Stimulated activated naive CD4-positive, alpha-beta T cell treated with Interleukin-2 at 50 U/mL for 16 hours (primary cell): ENCODE data around the gene ZNF628.
A peak's percentile ranks its signal among the peaks of the same experiment; 100 is the strongest.

Experiments
- DNase-seq: peaks from one replicate; lab custom pipeline; 2025; lab: John Stamatoyannopoulos, UW

The ZNF628 gene

DNA sequence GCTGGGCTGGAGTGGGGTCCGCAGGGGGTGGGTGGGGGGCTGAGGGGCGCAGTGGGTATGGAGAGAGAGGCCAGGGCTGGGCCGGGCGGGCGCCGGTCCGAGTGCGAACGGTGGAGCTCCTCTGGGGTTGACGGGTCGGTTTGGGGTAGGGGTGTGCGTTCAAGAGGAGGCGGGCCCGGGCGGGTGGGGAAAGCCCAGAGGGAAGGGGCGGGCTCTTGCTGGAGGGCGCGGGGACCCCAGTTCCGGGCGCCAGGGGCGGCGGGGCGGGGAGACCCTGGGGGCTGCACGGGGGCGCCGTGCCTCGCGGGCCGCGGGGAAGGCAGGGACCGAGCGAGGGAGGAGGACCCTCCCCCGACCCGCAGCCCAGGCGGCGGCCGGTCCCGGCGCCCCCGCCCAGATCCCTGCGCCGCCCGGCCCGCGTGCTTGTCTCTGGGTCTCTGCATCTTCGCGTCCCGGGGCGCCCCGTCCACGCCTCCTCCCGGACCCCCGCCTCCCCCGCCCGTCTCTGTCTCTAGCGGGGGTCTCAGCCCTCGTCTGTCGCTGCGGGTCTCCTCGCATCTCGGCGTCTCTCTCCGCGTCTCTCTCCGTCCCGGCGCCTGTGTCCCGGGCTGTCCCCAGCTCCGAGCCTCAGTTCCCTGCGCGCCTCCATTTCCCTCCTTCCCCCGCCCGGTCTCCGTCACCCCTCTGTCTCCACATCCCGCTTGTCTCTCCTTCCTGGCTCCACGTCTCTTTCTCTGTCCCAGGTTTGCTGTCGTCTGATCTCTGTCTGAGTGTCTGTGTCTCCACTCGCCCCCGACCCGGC is 25.1 kb upstream of the ZNF628 start:
- DNase-seq, result no peak

DNA sequence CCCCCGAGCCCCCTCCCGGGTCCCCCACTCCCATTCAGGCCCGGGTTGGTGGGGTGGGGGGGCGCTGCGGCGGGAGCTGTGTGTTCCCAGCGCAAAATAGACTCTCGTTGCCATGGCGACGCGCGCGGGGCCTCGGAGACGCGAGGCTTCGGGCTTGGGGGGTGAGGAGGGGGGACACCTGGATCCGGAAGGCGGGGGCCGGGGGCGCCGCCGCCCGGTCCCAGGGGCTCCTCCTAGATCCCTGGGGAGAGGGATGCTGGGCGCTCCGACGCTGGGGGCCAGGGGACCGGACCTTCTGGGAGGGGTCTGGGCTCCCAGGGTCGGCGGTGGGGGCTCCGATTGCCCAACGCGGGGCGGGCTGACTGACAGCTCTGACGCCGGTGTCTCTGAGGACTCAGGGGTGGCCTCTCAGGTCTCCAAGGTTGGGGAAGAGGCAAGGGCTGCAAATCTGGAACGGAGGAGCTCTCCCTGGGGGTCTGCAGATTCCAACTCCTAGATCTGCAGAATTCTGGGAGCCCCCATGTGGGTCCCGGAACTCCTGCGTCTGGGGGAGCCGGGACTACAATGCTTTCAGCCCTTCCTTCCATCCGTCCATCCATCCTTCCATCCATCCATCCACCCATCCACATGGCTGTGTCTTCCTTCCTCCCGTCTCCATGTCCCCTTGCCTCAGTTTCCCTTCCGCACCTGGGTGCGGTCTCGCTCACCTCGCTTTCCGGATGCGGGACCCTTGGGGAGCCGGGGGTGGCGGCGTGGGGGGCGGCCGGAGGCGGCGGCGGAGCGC is 24.3 kb upstream of the ZNF628 start:
- DNase-seq, result no peak

DNA sequence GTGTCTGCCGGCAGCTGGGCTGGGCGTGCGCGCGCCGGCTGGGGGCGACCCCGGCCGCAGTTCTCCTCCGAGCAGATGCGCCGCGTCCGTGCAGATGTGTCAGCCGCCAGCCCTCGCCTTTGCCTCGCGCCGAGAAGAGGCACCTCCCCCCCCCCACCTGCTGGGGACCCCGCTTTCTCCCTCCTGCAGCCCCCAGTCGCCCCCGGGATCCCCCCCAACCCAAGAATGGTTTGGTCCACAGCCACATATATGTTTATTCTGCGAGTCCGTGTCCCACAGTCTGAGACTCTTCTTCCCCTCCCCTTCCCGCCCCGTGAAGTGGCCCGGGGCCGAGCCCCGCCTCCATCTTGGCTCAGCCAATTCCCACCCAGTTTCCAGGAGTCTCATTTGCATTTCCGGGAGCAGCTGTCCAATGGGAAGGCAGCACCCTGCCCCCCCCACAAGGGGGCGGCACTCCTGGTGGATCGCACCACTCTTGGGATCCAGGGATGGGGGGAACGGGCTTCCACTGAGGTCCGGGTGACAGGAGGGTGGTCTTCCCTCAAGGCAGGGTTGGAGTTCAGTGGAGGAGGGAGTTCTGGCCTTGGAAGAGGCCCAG is 23.6 kb upstream of the ZNF628 start:
- DNase-seq, result no peak

DNA sequence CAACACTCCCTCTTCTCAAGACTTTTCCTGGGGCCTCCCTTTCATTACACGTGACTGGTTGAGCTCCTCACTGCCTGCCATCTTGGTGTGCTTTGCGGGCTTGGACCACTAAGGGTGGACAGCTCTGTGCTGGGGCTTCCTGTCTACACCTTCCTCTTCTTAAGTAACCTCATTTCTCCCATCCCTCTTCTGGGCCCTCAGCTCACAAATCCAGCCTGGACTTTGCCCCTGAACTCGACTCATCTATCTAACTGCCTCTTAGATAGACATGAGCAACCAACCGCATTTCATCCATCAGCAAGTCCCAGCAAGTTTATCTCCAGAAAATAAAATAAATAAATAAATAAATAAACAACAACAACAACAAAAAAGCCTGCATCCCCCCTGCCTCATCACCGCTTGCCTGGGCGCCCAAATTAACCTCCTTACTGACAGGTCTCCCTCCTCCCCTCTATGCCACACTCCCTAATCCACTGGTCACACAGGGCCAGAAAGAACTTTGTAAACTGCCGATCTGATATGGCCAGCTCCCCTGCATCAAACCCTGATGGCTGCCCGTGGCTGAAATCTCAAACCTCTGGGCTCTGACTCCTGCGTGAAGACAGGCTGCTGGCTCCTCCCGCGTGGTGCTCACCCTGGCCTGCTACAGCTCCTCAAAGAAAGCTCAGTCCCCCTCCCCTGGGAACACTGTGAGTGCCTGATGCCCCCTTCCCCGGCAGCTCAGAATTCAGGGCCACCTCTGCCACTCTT is 22.7 kb upstream of the ZNF628 start:
- no peak for DNase-seq

DNA sequence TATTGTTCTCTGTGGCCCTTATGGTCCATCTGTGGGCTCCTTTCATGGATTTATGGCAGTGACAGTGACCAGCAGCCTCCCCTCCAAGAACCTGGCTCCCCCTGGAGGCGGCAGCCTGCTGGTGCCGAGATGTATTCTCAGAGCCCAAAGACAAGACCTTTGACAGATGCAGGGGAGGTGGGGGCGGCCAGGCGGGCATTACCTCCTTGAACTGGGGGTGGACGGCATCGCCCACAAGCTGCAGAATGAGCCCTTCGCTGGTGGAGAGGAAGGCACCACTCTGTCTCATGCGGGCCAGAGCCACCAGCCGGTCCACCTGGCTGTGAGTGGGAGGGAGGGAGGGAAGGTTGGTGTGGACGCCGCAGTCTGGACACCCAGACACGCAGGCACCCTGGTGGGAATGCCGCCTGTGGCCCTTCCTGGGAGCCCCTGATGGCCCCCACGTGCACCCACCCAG is 21.6 kb upstream of the ZNF628 start:
- DNase-seq, result peak; percentile 5

DNA sequence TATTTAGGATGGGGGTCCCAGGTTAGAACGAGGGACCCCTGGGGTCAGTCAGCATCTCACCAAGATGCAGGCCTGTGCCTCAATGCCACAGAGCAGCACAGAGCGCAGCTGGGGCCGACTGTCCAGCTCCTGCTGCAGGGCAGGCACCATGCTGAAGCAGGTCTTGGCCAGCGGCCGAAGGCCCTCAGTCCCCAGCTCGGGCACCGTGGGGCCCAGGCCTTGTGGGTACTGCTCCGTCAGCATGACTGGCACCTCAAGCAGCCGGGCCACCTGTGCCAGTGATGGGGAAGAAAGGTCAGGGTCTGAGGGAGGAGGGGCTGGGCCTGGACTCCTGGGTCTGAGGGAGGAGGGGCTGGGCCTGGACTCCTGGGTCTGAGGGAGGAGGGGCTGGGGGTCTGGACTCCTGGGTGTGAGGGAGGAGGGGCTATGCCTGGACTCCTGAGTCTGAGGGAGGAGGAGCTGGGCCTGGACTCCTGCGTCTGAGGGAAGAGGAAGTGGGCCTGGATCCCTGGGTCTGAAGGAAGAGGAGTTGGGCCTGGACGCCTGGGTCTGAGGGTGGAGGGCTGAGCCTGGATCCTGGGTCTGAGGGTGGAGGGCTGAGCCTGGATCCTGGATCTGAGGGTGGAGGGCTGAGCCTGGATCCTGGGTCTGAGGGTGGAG is 20.7 kb upstream of the ZNF628 start:
- no peak for DNase-seq

DNA sequence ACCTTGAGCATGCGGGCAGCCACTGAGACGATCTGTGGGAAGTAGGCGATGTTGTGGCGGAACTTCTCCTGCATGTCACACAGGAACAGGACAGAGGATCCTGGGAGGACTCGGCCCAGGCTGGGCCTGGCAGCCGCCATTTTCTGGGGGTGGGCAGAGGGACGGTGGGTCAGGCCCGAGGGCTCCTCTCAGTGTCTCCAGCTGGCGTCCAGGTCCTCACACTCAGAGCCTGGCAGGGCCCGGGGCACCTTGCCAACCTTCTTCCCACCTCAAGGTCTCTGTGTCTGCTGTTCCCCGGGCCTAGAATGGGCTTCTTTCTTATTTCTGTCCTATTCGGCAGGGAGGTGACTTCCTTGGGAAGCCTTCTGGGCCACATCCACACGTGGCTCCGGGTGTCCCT is 20.1 kb upstream of the ZNF628 start:
- no peak for DNase-seq

DNA sequence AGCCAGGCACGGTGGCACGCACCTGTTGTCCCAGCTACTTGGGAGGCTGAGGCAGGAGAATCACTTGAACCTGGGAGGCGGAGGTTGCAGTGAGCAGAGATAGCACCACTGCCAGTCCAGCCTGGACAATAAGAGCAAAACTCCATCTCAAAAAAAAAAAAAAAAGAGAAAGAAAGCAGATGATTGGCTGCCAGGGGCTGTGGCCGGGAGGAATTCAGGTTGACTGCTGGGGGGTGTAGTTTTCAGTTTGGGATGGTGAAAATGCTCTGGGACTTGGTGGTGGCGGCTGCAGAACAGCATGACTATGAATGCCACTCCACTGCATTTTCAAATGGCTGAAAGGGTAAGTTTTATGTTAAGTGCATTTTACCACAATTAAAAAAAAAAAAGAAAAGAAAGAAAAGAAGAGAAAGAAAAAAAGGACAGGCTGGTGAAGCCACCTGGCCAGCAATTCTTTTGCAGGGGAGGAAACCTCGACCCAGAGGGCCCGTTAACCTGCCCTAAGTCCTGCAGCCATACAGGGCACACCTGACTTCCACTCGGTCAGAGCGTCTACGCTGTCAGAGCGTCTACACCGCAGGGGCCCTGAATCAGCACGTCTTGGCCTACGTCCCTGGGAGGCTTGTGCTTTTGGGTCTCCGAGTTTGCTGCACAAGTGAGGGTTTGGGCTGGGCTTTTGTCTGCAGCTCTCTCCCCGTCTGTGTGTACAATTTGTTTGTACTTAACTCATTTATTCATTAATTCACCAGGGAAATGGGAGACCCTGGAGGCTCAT is 18.5 kb upstream of the ZNF628 start:
- DNase-seq, result no peak

DNA sequence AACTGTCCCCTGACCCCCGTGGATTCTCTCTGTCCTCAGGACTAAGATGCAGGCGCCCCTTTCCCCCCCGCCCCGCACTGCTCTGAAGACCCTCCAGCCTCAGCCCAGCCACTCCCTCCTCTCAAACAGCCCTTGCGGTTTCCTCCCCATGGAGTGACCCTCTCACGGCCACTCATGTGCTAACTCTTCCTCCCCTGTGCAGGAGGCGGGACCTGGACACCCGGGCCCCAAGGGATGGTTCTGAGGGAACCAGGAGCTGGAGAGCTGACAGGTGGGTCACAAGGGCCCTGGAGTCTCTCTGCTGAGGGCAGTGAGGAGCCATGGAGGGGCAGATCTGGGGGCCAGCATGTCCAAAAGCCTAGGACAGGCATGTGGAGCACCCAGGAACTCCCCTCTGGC is 16.9 kb upstream of the ZNF628 start:
- no peak for DNase-seq

DNA sequence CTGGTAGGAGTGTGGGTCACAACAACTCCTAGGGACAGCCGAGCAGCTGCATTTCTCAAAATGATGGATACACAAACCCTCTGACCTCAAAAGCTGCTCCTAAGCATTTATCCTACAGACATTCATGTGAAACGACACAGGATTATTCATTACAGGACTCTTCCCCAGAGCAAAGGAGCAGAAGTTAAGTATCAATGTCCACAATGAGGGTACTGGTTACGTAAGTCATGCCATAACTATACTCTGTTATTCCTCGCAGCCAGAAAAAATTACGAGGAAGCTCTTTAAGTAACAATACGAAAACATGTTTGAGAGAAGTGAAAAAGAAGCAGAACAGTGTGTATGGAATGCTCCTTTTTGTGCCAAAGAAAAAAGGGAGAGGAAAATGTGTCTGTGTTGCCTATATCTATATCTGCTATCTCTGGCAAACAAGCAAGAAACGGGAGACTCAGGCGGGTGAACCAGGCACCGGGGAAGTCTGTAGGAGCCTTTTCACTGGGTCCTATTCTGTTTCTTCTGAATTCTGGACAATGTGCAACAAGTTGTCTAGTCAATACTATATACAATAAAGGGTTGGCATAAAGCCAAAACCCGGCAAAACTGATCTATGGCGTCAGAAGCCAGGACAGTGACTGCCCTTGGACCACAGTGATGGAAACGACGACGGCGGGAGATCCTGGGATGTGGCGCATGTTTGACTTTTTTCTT is 16.3 kb upstream of the ZNF628 start:
- DNase-seq, result no peak

DNA sequence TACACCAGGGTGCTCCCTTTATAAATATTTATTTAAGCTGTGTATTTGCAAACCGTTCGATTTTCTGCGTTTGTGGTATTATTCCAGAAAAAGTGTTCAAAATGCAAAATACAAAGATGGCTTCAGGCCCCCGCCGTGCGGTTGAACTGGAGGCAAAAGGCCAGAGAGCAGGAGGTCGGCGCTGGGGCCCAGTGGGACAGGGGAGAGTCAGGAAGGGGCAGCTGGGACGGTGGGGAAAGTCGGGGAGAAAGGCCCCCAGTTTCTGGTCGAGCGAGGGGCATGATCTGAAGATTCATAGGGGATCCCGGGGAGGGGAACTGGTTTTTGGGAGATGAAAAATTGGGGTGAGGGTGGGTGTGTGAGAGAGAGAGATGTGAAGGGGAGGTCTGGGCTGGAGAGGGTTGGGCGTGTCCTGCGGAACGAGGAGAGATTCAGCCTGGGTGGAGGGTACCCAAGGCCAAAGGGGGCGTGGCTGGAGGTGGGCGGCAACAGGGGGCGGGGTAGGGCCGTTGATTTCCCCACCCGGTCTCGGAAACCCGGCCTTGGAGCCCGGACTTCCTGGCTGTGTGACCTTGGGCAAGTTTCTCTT is 15.7 kb upstream of the ZNF628 start:
- DNase-seq, result peak; percentile 15

DNA sequence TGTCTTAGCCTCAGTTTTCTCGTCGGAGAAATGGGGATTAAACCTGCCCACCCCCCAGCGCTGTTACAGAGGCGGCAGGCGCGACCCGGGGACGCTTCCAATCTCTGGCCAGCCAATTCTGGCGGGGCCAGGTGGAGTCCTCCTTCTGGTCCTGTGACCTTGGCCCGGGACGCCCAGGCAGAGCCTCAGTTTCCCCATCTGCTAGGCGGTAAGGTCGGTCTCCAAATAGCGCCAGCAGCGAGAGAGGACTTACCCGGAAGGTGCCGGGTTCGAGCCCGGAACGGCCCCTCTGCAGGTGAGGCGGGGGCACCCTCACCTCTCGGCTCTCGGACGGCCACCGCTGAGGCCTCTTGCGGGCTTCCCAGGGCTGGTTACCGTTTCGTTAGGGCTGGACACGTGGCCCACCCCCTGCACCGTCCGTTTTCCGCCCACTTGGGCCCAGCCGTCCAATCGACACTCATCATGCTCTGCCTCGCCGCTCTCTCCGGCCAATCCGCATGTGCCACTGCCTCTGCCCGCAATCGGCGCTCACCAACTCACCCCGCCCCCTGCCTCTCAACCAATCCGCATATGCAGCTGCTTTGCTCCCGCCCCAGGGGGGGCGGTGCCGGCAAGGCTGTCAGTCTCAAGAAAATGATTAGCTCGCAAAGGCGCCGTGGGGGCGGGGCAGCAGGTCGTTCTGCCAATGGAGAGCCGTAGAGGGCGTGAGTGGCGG is 15.0 kb upstream of the ZNF628 start, which contains the start of gene ISOC2:
ISOC2 (minus strand) TSS at position 384 of the 715 bp plus-strand sequence. CDS start 5,156 bp downstream, outside the sequence.
- peak; percentile 100 for DNase-seq

DNA sequence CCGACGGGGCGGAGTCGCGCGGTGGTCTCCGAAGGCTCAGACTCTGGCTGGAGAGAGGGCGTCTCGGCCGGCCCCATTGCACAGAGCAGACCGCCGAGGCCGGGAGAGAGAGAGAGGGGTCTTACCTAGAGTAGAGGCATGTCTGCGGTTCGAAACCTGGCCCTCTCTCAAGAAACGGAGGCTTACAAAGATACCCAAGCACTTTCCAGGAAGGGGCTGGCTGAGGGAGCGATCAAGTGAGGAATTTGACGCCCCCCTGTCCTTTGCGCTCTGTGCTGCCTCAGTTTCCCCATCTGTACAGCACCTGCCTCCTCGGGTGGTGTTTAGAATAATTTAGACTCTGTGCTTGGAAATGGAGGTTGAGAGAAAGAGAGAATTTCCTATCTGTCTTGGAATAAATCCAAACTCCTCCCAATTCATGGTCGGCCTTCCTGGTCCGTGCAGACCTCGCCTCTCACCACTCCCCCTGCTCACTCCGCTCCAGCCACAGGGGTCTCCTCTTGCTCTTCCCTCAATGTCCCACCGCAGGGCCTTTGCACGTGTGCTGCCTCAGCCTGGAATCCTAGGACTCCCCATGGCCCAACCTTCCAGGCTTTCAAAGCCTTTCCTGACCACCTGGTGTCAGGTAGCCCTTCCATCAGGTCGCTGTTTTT is 14.3 kb upstream of the ZNF628 start:
- no peak for DNase-seq

DNA sequence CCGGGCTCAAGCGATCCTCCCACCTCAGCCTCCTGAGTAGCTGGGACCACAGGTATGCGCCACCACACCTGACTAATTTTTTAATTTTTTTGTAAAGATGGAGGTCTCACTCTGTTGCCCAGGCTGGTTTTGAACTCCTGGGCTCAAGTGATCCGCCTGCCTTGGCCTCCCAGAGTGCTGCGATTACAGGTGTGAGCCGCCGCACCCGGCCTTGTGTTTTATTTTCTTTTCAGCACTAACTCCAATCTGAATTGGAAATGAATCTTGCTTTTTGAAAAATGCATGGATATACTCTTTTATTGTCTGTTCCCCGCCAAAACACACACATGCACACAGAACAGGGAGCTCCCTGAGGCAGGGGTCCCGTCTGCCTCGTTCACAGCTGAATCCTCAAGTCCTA is 13.7 kb upstream of the ZNF628 start:
- no peak for DNase-seq

DNA sequence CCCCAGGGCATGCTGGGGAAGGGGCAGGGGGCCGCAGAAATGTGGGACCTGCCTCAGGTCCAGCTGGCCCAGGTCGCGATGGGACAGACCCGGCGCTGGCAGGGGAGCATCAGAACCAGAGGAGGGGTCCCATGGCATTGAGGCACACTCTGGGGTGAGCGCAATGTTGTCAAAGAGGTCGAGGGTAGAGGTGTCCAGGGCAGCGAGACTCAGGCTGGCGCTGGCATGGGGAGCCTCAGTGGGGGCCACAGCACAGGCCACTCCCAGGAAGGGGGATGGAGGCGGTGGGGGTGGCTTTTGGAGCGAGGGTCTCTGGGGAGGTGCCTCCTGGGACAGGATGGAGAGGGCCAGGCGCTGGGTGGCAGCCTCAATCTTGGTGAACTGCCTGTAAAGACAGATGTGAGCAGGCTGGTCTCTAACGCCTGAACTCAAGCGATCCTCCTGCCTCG is 12.8 kb upstream of the ZNF628 start:
- DNase-seq, result no peak

DNA sequence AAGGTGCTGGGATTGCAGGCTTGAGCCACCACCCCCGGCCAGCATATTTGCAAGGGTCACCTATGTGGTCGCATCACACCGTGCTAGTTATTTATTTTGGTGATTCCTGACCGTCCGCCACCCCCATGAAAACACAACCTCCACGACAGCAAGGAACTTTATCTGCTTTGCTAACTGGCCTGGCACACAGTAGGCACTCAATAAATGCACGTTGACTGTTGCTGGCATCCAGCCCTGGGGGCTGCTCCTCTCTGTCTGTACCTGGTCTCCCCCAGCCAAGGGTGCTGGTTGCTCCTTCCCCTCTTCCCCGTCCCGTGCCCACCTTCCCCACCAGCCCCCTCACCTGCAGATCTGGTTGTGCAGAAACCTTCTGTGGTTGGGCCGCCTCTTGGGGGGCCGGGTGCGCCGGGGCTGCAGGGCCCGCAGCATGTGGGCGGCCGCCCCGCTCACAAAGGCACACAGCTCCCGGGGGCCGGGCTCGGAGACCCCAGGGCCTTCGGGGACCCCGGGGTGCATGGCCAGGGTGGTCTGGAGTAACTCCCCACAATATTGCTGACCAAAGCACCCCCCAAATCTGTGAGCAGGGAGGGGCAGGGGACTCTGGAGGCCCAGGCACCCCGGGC is 12.3 kb upstream of the ZNF628 start:
- DNase-seq, result no peak

DNA sequence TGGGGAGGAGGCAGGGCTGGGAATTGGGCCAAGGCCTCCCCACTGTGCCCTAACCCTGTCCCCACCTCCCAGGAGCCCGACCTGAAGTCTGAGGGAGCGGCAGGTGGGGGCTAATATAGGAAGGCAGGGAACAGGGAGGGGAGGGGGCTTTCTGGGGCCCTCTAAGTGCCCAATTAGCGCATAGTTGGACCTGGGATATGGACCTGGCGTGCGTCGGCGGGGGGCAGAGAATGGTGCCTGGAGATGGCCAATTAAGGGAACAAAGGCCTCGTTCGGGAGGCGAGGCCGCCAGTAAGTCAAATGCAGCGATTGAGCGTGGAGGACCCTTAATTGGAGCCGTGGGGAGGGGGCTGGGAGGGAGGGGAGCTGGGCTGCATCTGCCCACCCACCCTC is 11.8 kb upstream of the ZNF628 start, which contains the start of gene C19orf85:
C19orf85 (minus strand) TSS at position 90 of the 393 bp plus-strand sequence. CDS start 197 bp downstream, outside the sequence.
- DNase-seq, result no peak
